NOMO-1 treated with dmso at 0.1 percent for 144 hours (cell line): ENCODE results near the gene NDUFV1.
"Not testable (repeated sequence)": the region's sequence is repeated elsewhere in the genome, so short reads cannot be mapped to it uniquely, and the experiment has no call there.

Source experiments
- DNase-seq: peaks from one replicate; lab custom pipeline; 2025; ENCODE audit not compliant: unreplicated experiment; lab: John Stamatoyannopoulos, UW

The NDUFV1 gene

GRCh38 chr11:67626970-67627369 is 20.2 kb downstream of the NDUFV1 start:
- no peak for DNase-seq

GRCh38 chr11:67627441-67627811 is 20.7 kb downstream of the NDUFV1 start:
- DNase-seq, result no peak

- no peak for DNase-seq
These were observed 21.3 kb downstream of the NDUFV1 start for GRCh38 chr11:67627812-67628624.

- DNase-seq, result no peak
These were observed 22.1 kb downstream of the NDUFV1 start for GRCh38 chr11:67628710-67629385.

GRCh38 chr11:67629386-67630227 is 22.9 kb downstream of the NDUFV1 start, which contains the start of gene NUDT8:
NUDT8 (minus strand) TSS chr11:67629937; CDS start chr11:67629911, 26 bp downstream.
- DNase-seq, result peak; percentile 73

- DNase-seq, result peak; percentile 97
These were observed 23.6 kb downstream of the NDUFV1 start for GRCh38 chr11:67630228-67630942.

DNA sequence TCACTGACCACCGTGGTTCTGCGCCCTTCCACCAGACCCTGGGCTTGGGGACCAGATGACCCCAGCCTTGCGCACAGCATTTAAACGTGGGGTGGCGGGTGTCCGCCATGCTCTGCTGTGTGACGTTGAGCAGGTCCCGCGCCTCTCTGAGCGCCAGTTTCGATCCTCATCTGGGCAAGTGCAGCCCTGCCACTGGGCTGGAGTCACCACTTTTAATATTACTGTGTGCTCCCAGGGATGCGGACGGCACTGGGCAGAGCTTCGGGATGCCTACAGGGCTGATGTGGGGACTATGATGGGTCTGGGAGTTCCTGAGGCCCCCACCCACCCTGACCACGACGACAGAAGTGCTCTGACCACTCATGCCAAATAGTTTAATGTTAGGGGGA is 24.2 kb downstream of the NDUFV1 start:
- no peak for DNase-seq

DNA sequence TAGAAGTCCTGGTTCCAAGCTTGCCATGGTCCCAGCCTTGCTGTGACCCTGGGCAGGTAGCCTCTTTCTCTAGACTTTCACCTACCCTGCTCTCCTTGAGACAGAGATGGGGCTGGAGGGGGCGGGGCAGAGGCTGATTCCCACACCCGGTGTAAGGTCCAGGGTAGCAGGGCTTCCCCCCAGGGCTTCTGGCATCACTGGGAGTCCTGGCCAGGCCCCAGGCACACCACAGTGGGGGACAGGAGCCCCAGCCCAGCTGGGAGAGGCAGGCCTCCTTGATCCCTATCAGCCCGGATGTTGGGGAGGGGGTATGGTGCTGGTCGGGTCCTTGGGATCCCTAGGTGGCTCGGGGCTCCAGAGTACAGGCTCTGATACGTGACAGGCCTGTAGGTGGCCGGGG is 24.7 kb downstream of the NDUFV1 start:
- no peak for DNase-seq

GRCh38 chr11:67631853-67632174 is 25.1 kb downstream of the NDUFV1 start:
- DNase-seq, result no peak

DNA sequence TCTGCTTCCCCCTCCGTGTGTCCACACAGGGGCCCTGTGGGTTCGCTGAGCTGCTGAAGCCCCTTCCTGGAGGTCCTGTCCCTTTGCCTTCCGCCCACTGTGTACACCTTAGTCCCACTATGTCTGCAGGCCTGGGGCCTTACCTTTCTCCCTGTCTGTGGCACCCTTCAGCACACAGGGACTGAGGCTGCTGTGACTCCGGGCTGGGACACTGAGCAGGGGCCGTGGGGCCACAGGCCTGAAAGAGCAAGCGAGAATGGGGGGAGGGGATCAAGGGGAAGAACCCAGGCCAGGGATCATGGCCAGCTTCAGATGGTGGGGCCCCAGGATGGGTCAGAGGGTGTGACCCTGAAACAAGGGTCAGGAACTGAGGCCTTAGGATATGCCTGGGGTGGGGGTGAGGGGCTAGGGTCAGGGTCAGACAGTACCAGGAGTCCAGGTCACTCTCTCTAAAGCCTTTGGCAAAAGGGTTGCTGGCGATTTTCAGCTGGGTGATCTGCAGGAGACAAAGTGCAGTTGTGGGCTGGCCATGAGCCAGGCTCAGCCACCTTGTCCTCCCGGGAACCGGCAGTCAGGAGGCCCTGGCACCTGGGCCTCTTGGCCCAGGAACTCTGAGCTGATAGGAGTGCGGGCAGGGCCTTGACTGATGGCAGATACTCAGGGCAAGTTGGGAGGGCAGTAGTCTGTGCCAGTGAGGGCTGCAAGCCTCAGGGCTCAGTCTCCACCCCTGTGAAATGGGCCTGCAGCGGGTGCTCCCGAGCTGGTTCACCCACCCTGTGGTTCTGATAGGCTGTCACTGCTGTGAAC is 25.6 kb downstream of the NDUFV1 start:
- DNase-seq, result no peak

DNA sequence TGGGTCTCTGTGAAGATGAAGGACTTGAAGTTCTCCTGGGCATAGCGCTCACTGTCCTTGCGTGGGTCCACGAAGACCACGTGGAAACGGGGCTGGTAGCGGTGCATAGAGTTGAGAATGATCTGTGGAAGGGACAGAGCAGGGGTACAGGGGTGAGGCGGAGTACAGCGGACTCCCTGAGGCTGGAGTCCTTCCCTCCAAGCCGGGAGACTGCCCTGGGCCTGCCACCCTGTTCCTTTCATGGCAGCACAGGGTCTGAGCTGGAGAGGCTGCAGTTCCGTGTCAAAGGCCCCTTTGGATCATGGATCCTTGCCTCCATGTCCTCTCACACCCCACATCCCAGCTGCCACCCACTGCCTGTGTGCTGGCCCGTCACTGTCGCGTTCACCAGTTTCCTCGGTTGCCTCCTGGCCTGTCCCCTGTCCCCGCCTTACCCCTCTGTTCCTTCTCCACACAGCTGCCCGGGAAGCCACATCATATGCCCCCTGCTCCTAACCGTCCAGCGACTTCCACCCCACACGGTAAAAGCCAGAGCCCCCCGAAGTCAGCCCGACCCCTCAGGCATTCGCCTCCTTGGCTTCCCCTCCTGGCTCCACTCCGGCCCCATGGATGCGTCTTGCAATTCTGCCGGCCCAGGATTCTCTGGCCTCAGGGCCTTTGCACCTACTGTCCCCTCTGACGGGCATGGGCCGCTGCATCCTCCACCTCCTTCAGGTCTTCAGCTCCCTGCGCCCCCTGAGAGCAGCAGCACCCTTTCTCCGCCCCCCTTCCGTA is 26.4 kb downstream of the NDUFV1 start:
- no peak for DNase-seq

GRCh38 chr11:67633758-67634365 is 27.1 kb downstream of the NDUFV1 start:
- DNase-seq, result no peak

- DNase-seq, result no peak
These were observed 27.9 kb downstream of the NDUFV1 start for GRCh38 chr11:67634366-67635230.

- DNase-seq, result no peak
These were observed 28.4 kb downstream of the NDUFV1 start for GRCh38 chr11:67635231-67635521.

- no peak for DNase-seq
These were observed 30.2 kb downstream of the NDUFV1 start for GRCh38 chr11:67636962-67637361.

DNA sequence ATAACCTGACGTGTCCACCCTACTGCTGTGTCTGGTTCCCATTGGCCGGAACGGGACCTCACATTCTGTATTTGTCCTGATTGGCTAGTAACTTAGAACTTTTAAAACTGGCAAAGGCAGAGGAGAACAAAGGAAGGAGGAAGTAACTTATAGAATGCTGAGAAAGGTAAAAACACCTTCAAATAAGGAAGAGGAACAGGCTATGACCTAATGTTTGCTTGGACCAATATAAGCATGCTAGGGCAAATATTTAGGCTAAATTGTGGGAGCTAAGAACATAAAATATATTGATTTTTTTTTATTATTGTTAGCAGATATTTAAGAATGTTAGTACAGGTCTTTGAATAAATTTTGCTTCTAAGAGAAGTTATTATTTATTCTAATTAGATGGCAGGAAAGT is 30.7 kb downstream of the NDUFV1 start:
- DNase-seq, result not testable (repeated sequence)

DNA sequence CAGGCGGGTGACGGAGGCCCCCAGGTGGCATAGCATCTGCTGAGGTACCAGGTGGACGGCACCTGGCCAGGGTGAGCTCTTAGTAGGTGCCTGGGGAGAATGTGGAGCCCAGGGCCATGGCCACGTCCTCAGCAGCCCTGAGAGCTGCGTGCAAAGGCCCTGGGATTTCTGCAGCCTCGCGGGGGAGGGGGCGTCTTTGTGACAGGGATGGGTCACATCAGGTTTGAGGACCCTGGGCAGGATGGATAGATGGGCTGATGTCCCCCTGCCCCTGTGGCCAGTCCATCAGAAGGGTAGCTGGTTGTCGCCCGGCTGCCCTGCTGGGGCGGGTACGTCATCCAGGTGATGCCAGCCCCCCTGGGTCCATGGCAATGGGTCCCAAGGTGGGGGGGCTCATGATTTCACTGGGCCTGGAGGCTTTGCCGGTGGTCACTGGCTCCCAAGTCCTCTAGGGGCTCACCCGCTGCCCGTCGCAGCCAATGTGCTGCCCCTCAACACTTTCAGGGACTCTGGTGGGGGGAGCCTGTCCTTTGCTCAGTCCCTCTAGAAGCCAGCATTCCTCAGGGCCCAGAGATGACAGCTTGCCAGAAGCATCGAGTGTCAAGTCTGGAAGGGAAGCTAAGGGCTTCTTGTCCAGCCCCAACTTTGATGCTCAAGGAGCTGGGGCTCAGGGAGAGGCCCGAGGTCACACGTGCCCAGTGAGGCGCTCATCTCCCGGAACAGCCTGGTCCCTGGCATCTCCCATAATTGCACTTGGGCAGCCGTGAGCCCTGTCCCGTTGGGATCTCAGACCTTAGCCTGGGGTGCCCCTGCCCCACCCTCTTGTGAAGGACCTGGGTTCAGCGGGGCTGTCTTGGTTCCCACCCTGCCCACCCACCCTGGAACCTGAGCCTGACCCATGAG is 32.0 kb downstream of the NDUFV1 start:
- no peak for DNase-seq
